Thyroid gland (tissue), 4 donors: ENCODE measurements around the gene KDM2B.

Experiments
- CTCF ChIP-seq, 6 experiments: fragments of 200-600 bp in 3 of 6; fragments of 450-650 bp in 3 of 6; sonication (generic) in 3 of 6; IDR thresholded peaks; one replicate each; pipeline ENCODE4 v1.5.1; 2016 to 2019; ENCODE audit warnings: antibody characterized with exemption in 6 of 6, mild to moderate bottlenecking in 2 of 6, inconsistent platforms in 1 of 6, moderate library complexity in 1 of 6
- POLR2A ChIP-seq, 2 donors: fragments of 450-650 bp; IDR thresholded peaks; one replicate each; pipeline ENCODE4 v1.6.1; 2017; ENCODE audit warnings: antibody characterized with exemption in 2 of 2, mild to moderate bottlenecking in 2 of 2, moderate library complexity in 1 of 2

GRCh38 chr12:121611306-121611705 is 30.5 kb upstream of the KDM2B start:
- TF ChIP-seq CTCF (IDR thresholded peaks at IDR 0.05), result no peak
- no peak for TF ChIP-seq POLR2A (IDR thresholded peaks at IDR 0.05)
